ENCODE results near the gene CTCFL. TPM values are rescaled to one million over a fixed set of nuclear protein-coding genes. Genes with fewer than 3 reads are reported as not detected.

Gene CTCFL
- total RNA-seq, 1 donor from 2014 or later = 0.27 TPM

DNA sequence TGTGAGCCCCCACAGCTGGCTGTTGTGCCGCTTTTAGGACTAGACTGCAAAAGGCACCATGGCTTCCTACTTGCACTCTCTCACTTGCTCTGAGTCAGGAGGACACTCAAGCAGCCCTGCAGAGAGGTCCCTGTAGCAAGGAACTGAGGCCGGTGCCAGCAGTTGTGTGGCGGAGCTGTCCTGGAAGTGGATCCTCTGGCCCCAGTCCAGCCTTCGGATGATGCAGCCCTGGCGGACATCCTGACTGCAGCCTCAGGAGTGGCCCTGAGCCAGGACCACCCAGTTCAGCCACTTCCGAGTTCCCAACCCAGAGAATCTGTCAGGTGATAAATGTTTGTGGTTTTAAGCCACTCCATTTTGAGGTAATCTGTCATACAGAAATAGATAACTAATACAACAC lies 17.5 kb downstream of the CTCFL start:
- Mint-ChIP-seq H3K27ac (no peak overlapping the region), H3K27me3 (ENCODE audit: low read depth) (peaks cover 5% of the 10 kb centered on the region), H3K4me3 (no peak overlapping the region)

DNA sequence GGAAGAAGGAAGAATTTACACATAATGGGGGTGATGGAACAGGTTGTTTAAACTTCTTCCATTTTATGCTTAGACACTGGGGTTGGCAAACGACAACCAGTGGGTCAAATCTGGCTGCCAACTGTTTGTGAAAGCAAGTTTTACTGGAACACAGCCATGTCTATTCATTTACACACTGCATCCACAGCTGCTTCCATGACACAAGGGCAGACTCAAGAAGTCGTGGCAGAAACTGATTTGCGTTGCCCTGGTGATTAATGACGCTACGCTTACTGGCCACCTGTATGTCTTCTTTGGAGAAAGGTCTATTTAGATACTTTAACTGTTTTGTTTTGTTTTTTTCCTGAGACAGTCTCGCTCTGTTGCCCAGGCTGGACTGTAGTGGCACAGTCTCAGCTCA lies 19.0 kb downstream of the CTCFL start:
- Mint-ChIP-seq H3K9me3 (no peaks in the 10 kb centered on the region), H3K27ac (no peak overlapping the region), H3K27me3 (ENCODE audit: low read depth) (peaks cover 3% of the 10 kb centered on the region), H3K4me1 (peaks cover 19% of the 10 kb centered on the region), H3K36me3 (no peaks in the 10 kb centered on the region), H3K4me3 (no peak overlapping the region)
- TF ChIP-seq, protein P1, sequence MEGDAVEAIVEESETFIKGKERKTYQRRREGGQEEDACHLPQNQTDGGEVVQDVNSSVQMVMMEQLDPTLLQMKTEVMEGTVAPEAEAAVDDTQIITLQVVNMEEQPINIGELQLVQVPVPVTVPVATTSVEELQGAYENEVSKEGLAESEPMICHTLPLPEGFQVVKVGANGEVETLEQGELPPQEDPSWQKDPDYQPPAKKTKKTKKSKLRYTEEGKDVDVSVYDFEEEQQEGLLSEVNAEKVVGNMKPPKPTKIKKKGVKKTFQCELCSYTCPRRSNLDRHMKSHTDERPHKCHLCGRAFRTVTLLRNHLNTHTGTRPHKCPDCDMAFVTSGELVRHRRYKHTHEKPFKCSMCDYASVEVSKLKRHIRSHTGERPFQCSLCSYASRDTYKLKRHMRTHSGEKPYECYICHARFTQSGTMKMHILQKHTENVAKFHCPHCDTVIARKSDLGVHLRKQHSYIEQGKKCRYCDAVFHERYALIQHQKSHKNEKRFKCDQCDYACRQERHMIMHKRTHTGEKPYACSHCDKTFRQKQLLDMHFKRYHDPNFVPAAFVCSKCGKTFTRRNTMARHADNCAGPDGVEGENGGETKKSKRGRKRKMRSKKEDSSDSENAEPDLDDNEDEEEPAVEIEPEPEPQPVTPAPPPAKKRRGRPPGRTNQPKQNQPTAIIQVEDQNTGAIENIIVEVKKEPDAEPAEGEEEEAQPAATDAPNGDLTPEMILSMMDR (IDR thresholded peaks at IDR 0.05; ENCODE audit: unreplicated experiment) = no peak
- DNase-seq (ENCODE audit: low spot score in 2 of 2, unreplicated experiment in 2 of 2) = no peak

More for the DNA sequence above, 17.5 kb downstream of the CTCFL start:
- Mint-ChIP-seq H3K9me3 (no peaks in the 10 kb centered on the region), H3K36me3 (no peaks in the 10 kb centered on the region), H3K4me1 (peaks cover 4% of the 10 kb centered on the region)
- TF ChIP-seq, protein P1 (IDR thresholded peaks at IDR 0.05; ENCODE audit: unreplicated experiment) = no peak
- DNase-seq (ENCODE audit: low spot score in 2 of 2, unreplicated experiment in 2 of 2) = no peak

DNA sequence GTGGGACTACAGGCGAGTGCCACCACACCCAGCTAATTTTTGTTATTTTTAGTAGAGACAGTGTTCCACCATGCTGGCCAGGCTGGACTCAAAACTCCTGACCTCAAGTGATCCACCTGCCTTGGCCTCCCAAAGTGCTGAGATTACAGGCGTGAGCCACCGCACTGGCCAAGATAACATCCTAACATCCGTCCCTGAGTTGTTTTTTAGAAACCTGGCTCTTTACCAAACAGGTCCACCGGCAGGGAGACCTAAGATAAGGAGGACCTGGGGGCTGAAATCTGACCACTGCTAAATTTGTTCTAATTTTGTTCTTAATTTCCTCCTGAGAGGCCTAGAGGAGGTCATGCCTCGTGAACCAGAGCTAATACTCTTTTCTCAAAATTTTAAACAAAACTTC lies 20.5 kb downstream of the CTCFL start:
- no peak overlapping the region for H3K27ac Mint-ChIP-seq
- H3K27me3 Mint-ChIP-seq (ENCODE audit: low read depth) = peaks cover 3% of the 10 kb centered on the region
- no peak for DNase-seq (ENCODE audit: low spot score in 2 of 2, unreplicated experiment in 2 of 2)
- TF ChIP-seq, protein P1 (IDR thresholded peaks at IDR 0.05; ENCODE audit: unreplicated experiment) = no peak
- H3K36me3 Mint-ChIP-seq = no peaks in the 10 kb centered on the region
- H3K4me3 Mint-ChIP-seq = no peak overlapping the region
- peaks cover 28% of the 10 kb centered on the region for H3K4me1 Mint-ChIP-seq
- no peaks in the 10 kb centered on the region for H3K9me3 Mint-ChIP-seq

DNA sequence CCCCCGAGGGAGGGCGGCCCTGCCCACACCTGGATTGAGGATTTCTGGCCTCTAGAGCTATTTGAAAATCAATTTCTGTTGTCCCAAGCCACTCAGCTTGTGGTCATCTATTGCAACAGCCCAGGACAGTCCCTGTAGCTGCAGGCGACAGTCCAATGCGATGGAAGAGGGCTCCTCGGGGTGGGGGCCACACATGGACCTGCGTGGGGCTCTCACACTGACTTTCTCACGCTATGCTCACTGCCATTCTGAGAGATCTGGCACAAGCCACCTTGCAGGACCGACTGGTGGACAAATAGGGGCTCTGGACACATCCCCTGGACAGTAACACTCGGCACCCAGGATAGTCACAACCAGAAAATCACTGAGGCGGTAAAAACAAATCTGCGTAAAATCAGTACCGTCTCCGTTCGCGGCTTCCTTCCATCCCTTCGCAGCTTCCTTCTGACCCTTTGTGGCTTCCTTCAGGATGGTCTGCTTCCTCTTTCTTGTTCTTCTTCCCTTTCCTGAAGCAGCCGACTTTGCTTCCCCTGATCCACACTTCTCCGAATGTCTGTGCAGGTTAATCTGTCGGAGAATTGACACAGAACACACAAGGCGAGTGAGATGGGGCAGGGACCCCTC lies 21.8 kb downstream of the CTCFL start:
- Mint-ChIP-seq H3K27me3 (ENCODE audit: low read depth) (peaks cover 3% of the 10 kb centered on the region), H3K4me1 (peaks cover 34% of the 10 kb centered on the region), H3K4me3 (no peak overlapping the region), H3K9me3 (no peaks in the 10 kb centered on the region), H3K27ac (no peak overlapping the region), H3K36me3 (no peaks in the 10 kb centered on the region)
- no peak for DNase-seq (ENCODE audit: low spot score in 2 of 2, unreplicated experiment in 2 of 2)
- TF ChIP-seq, protein P1 (IDR thresholded peaks at IDR 0.05; ENCODE audit: unreplicated experiment) = no peak

DNA sequence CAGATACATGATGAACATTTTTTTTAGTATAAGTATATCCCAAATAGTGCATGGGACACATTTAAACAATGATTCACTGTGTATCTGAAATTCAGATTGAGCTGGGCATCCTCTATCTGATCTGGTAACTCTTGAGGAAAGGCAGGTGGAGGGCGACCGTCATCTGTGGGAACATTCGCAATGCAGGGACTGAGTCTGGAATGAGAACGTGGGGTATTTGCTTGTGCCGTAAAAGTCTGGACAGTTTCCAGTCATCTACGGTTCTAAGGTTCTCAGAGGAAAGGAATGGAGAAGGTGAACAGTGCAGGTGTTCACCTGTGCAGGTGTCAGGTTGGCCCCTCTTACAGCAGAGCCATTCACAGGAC lies 22.6 kb downstream of the CTCFL start:
- TF ChIP-seq, protein P1 (IDR thresholded peaks at IDR 0.05; ENCODE audit: unreplicated experiment) = no peak
- H3K36me3 Mint-ChIP-seq = no peaks in the 10 kb centered on the region
- peaks cover 34% of the 10 kb centered on the region for H3K4me1 Mint-ChIP-seq
- H3K27ac Mint-ChIP-seq = no peak overlapping the region
- H3K27me3 Mint-ChIP-seq (ENCODE audit: low read depth) = peaks cover 4% of the 10 kb centered on the region
- no peaks in the 10 kb centered on the region for H3K9me3 Mint-ChIP-seq
- H3K4me3 Mint-ChIP-seq = no peak overlapping the region
- no peak for DNase-seq (ENCODE audit: low spot score in 2 of 2, unreplicated experiment in 2 of 2)

All from mesothelial cell of epicardium (in vitro differentiated cells).